SKM-1 treated with dmso at 0.1 percent for 144 hours (cell line): ENCODE data around the gene MGMT.

Experiments
- DNase-seq: peaks from one replicate; lab custom pipeline; 2025; ENCODE audit not compliant: unreplicated experiment; lab: John Stamatoyannopoulos, UW

Gene MGMT

DNA sequence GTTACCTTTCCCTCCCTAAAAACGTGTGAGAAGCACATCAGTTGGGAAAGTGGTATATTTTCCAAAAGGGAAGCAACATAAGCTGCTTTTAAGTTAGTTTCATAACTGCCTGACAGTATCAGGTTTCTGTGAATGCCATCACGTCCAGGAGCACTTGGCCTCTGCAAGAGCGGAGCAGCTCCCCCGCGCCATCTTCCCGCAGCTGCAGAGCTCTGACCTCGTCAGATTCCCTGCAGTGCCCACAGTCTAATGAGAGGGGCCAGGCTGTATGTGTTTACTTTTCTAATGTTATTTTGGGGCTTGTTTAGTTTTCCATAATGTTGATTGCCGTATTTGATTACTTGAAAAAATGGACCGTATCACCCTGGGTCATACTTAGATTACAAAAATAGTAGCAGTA is 74.2 kb downstream of the MGMT start:
- no peak for DNase-seq

GRCh38 chr10:129541748-129542487 is 74.9 kb downstream of the MGMT start:
- no peak for DNase-seq

DNA sequence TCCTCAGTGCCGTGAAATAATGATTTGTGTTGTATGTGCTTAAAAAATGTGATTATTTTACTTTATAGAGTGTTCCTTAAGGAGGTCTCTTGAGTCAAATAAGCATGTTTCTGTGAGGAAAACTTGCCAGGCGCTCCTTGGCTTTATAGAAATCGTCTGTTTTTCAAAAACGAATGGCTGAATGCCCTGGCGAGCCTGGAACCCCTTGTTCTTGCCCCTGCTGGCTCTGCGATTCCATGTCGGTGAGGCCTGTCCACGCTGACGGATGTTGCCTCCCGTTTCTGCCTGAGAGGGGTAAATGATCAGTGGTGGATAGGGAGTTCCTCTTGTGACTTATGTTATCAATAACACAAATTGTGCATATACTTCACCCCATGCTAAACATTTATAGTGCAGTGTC is 75.5 kb downstream of the MGMT start:
- no peak for DNase-seq

DNA sequence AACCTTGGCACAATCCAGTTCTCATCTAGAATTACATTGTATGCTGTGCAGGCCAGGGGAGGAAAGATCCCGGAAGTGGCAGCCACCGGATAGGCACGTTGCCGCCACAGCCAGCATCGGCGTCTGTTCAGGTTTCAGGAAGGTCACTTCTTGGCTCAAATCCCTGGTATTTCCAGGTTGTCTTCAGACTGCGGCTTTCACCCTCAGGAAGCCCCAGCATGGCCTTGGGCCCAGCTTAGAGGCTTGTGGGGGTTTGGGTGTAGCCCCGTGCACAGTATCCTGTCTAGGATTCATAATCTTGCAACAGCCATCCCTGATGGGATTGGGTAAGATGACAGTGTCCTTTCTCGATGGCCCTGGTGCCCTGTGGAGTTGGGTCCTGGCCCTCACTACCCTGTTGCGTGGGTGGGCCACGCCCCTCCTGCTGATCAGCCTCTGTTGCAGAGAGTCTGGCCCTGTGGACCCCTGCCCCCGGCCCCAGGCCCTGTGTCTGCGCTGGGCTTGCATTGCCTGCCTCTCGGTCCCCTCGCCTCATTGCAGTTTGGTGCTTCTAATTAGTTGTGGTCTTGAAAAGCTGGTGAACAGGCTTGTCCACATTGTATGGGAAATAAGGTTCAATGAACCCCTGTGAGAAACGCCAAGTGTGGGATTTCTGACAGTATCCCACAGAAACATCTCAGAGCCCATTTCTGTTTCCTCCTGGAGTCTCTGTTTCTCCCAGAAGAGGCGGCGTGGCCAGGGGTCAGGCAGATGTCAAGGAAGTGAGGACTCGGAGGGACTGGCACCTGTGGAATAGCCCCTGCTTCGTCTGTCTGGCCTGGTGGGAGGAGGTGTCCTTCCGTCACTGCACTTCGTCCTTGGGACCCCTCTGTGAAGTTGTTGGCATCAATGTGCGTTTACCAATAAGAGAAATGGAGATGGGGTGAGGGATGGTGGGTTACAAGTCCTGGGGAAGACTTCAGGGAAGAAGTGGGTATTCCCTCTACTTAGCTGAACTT is 77.5 kb downstream of the MGMT start:
- no peak for DNase-seq

DNA sequence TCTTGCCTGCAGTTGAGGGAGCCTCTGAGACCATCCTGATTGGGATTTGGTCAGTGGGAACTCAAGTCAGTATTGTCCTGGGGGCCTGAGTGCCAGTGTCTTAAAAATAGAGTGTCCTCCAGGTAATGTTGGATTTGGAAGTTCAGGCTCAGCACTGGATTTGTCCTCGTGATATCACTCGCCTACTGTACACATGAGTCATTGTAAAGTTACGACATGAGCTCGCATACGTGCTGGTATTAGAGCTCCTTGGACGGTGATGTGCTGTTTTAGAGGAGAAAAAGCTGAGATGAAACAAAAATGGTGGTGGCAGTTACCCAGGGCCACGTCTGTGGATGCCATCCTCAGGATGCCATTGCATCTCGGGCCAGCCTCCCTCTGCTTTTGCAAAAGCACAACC is 78.2 kb downstream of the MGMT start:
- DNase-seq, result no peak

GRCh38 chr10:129546106-129546505 is 79.1 kb downstream of the MGMT start:
- no peak for DNase-seq

DNA sequence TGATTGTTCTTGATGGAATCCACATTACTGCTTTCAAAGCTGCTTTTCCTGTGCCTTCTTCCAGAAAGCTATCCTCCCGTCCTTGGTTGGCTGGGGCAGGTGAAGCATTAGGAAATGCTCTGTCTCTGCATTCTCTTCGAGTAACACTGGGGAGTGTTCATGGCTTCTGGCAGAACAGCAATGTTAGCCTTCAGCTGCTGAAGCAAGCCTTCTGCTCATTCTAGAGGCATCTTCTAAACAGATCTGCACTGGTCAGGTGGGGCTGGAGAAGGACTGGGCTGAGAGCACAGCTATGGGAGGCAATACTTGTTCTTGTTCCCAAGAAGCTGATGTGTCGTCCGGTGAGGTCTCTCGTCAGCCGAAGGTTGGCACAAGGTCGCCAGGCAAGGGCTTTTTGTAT is 80.6 kb downstream of the MGMT start:
- DNase-seq, result no peak

- no peak for DNase-seq
Observed at GRCh38 chr10:129548600-129548999, 81.6 kb downstream of the MGMT start.

- no peak for DNase-seq
Observed at GRCh38 chr10:129550076-129550475, 83.0 kb downstream of the MGMT start.

DNA sequence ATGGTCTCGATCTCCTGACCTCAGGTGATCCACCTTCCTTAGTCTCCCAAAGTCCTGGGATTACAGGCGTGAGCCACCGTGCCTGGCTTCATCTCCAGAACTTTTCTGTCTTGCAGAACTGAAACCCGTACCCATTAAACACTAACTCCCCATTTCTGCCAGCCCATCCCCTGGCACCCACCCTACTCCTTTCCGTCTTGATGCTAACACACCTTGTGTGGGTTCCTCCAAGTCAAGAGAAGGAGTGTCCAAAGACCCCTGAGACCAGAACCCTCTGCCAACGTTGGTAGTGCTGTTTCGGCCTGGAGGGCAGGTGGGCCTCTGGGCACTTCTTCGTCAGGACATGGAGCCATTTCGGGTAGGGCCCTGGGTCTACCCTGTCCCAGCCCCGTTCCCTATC is 83.6 kb downstream of the MGMT start:
- no peak for DNase-seq

GRCh38 chr10:129552119-129552518 is 85.1 kb downstream of the MGMT start:
- no peak for DNase-seq

GRCh38 chr10:129553928-129554327 is 86.9 kb downstream of the MGMT start:
- no peak for DNase-seq

DNA sequence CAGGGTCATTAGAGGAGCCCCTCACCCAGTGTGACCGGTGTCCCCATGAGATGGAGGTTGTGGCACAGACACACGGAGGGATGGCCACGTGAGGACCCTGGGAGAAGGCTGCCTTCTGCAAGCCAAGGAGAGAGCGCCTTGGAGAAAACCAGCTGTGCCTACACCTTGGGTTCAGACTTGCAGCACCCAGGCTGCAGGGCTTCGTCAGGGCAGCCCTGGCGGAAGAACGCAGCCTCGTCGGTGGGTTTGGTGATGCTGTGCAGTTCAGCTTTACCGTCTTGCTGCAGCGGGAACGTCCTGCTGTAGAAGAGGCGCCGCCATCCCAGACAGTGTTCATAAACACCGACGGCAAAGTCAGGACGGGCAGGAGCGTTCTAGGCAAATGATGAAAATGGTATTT is 89.3 kb downstream of the MGMT start:
- DNase-seq, result no peak

DNA sequence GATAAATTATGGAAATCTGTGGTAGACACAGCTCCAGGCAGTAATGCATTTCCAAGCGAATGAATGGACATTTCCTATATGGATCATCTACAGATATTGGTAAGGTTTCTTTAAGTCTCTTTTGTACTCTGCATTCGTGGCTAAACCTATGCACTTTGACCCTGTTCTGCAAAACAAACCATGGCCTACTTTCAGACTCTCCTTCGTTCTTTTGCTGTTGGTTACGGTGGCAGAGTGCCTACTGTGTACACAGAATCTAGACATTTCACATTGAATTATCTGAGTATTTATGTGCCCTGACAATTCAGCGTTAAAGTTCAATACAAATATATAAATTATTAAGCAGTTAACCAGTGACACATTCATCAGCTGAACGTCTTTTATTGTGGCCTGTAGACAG is 93.3 kb downstream of the MGMT start:
- DNase-seq, result no peak

- no peak for DNase-seq
Observed at GRCh38 chr10:129562487-129562886, 95.4 kb downstream of the MGMT start.

DNA sequence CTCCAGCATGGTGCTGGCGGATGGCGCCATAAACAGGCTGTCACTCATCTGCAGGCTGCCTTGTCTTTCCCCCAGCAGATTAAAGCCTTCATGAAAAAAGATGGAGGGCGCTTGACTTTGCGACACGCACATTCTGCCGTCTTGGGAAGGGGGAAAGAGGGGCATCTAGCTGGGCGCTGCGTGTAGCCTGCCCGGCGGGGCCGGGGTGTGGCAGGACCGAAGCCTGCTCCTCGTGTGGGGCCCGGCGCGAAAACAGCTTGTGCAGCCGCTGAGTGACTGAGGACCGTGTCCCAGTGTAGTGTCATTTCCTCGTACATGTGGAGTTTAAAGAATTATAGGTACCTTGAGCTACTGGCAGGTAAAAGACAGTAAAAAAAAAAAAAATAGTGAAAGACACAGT is 97.9 kb downstream of the MGMT start:
- DNase-seq, result no peak

DNA sequence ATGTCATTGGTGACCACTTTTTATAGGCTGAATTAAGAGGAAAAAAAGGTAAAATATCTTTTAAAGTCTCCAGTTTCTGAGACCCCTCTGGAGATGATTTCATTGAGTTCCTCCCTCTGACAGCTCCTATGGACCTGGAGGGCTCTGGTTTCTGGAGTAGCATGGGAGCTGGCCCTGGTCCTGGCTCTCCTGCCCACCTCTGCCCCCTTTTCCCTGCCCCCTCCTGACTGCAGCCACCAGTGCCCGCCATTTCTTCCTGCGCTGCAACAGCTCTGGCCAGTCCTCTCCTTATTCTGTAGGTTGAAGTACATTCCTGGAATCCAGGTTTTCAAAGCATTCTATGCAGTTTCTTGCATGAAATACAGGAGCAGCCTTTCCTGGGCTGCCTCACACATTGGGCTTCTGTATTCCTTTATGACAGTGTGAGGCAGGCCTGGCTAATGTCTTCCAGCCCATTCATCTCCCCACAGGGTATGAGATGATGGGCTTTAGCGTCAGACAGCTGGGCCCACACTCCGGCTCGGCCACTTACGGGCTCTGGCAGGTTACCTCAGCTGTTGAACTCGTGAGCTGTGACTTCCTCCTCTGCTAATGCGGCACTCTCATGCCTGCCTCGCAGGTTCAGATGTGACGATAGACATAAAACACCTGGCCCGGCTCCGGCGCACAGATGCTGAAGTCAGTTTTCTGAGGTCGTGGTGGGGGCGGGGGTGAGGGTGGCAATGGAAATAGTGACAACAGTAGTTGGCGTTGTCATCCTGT is 101.7 kb downstream of the MGMT start:
- DNase-seq, result no peak

- no peak for DNase-seq
Observed at GRCh38 chr10:129570185-129570584, 103.1 kb downstream of the MGMT start.

DNA sequence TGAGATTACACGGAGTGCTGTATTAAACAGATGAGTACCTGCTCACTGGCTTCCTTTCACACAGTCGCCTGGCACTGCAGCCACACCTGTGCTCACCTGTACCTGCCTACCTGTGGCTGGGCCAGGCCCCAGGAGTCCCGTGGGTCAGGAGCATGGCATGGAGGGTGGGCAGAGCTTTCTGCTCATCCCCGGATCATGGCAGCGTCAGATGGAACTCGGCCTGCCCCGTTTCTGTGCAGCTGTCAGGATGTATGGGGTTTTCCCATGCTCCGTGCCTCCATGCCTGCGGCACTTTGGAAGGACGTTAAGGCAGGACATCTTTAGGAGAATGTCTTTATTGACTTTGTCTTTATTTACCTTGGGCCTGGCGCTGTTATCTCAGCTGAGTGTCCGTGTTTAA is 112.2 kb downstream of the MGMT start:
- no peak for DNase-seq

DNA sequence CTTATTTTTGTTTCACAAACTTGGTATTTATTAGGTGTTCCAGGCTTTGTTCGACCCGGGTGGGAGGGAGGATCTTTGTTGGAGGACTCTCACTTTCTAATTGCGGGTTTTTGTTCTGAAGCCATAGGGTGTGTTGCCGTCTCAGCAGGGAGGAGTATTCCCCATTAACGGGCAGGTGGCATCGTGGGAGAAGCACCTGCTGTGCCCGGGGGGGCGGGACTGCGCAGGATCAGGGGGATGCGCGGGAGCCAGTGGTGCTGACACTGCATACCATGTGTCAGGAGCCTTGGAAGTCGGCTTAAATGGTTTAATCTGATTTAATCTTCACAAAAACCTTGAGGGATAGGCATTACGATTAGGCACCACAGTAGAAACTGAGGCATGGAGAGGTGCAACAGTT is 113.0 kb downstream of the MGMT start:
- no peak for DNase-seq

- no peak for DNase-seq
Observed at GRCh38 chr10:129580901-129581300, 113.9 kb downstream of the MGMT start.
